Progenitor cell of endocrine pancreas (in vitro differentiated cells): ENCODE results near the gene KMT2C. TPM values are rescaled to one million over a fixed set of nuclear protein-coding genes. Genes with fewer than 3 reads are reported as not detected.
"Not testable (repeated sequence)": the region's sequence is repeated elsewhere in the genome, so short reads cannot be mapped to it uniquely, and the experiment has no call there.

Experiments used
- DNase-seq: peaks from one replicate; pipeline ENCODE4 v3.0.0; 2021; ENCODE audit warnings: low spot score; ENCODE audit not compliant: unreplicated experiment
- H3K27ac Mint-ChIP-seq: 2 replicates; pipeline ENCODE4 v1.8.0; 2021; ENCODE audit warnings: mild to moderate bottlenecking, moderate library complexity, mixed read lengths
- H3K27me3 Mint-ChIP-seq: 2 replicates; pipeline ENCODE4 v1.8.0; 2021; ENCODE audit warnings: mixed read lengths
- H3K36me3 Mint-ChIP-seq: 2 replicates; pipeline ENCODE4 v1.8.0; 2022; ENCODE audit warnings: mixed read lengths; ENCODE audit not compliant: insufficient read depth
- H3K4me1 Mint-ChIP-seq: 2 replicates; pipeline ENCODE4 v1.8.0; 2021; ENCODE audit warnings: low read depth, mixed read lengths
- H3K4me3 Mint-ChIP-seq: 2 replicates; pipeline ENCODE4 v1.8.0; 2021; ENCODE audit warnings: low read depth, mild to moderate bottlenecking, moderate library complexity, mixed read lengths
- H3K9me3 Mint-ChIP-seq: 2 replicates; pipeline ENCODE4 v1.8.0; 2021; ENCODE audit warnings: low read depth, mixed read lengths
- total RNA-seq: library from RNA; stranded (reverse); gene quantifications from 2 replicates; pipeline ENCODE4 v1.2.1, GENCODE V29; 2021
- TF ChIP-seq, protein P1 (sequence below): fragments of 200-600 bp; sonication (generic); IDR thresholded peaks from one replicate; pipeline ENCODE4 v1.5.0; 2021; ENCODE audit warnings: antibody characterized with exemption, mild to moderate bottlenecking; ENCODE audit not compliant: unreplicated experiment

Gene KMT2C
- total RNA-seq, 1 donor from 2014 or later = 75.9 TPM

DNA sequence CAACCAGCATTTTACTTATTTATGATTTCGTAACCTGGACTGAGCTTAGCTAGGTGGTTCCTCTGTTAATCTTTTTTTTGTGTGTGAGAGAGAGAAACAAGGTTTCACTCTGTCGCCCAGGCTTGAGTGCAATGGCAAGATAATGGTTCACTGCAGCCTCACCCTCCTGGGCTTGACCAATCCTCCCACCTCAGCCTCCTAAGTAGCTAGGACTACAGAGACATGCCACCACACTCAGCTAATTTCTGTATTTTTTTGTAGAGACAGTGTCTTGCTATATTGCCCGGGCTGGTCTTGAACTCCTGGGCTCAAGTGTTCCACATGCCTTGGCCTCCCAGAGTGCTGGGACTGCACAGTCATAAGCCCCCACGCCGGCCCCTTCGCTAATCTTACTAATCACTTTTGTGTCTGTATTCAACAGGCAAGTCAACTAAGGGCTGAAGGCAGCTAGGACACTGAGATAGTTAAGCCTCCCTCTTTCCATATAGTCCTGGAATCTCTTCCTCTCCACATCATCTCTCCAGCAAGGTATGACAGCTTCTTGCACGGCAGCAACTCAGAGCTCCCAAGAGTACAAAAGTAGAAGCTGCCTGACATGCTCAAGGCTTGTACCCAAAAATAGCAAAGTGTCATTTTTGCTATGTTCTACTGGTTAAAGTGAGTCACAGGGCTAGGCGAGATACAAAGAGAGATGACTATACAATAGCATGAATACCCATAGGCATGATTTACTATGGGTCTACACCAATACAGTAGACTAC lies 11.3 kb downstream of the KMT2C start:
- DNase-seq = no peak
- H3K36me3 Mint-ChIP-seq = peaks cover 28% of the 10 kb centered on the region
- H3K27me3 Mint-ChIP-seq = no peaks in the 10 kb centered on the region
- peaks cover 9% of the 10 kb centered on the region for H3K4me1 Mint-ChIP-seq
- H3K4me3 Mint-ChIP-seq = no peak overlapping the region
- peak overlapping the region; percentile 57 for H3K27ac Mint-ChIP-seq
- TF ChIP-seq, protein P1, sequence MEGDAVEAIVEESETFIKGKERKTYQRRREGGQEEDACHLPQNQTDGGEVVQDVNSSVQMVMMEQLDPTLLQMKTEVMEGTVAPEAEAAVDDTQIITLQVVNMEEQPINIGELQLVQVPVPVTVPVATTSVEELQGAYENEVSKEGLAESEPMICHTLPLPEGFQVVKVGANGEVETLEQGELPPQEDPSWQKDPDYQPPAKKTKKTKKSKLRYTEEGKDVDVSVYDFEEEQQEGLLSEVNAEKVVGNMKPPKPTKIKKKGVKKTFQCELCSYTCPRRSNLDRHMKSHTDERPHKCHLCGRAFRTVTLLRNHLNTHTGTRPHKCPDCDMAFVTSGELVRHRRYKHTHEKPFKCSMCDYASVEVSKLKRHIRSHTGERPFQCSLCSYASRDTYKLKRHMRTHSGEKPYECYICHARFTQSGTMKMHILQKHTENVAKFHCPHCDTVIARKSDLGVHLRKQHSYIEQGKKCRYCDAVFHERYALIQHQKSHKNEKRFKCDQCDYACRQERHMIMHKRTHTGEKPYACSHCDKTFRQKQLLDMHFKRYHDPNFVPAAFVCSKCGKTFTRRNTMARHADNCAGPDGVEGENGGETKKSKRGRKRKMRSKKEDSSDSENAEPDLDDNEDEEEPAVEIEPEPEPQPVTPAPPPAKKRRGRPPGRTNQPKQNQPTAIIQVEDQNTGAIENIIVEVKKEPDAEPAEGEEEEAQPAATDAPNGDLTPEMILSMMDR = no peak
- peaks cover 15% of the 10 kb centered on the region for H3K9me3 Mint-ChIP-seq

DNA sequence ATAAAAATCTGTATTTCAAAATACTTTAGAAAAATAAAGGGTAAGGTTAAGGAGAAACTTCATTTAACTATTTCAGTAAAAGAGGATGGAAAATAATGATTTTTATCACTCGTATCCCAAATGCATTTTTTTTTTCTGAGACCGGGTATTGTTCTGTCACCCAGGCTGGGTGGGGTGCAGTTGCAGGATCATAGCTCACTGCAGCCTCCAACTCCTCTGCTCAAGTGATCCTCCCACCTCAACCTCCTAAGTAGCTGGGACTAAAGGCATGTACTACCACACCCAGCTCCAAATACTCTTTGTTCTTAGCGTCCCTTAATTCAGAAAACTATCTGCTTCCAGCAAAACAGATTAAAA lies 11.8 kb downstream of the KMT2C start:
- no peak overlapping the region for H3K27ac Mint-ChIP-seq
- H3K4me1 Mint-ChIP-seq = peaks cover 9% of the 10 kb centered on the region
- H3K27me3 Mint-ChIP-seq = no peaks in the 10 kb centered on the region
- TF ChIP-seq, protein P1 = no peak
- no peak for DNase-seq
- peaks cover 29% of the 10 kb centered on the region for H3K36me3 Mint-ChIP-seq
- no peak overlapping the region for H3K4me3 Mint-ChIP-seq
- peaks cover 15% of the 10 kb centered on the region for H3K9me3 Mint-ChIP-seq

DNA sequence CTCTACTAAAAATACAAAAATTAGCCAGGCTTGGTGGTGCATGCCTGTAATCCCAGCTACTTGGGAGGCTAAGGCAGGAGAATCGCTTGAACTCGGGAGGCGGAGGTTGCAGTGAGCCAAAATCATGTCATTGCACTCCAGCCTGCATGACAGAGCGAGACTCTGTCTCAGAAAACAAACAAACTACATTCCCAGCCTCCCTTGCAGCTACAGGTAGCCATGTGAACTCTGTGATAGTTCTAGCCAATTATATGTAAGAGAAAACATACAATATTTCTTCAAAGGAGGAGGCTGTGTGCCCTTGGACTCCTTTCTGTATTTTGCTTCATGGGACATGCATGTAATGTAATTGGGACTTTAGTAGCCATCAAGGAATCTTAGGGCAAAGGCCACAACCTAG lies 12.6 kb downstream of the KMT2C start:
- not testable (repeated sequence) for DNase-seq, H3K27ac Mint-ChIP-seq, H3K27me3 Mint-ChIP-seq, H3K4me1 Mint-ChIP-seq, H3K4me3 Mint-ChIP-seq
- peaks cover 29% of the 10 kb centered on the region for H3K36me3 Mint-ChIP-seq
- H3K9me3 Mint-ChIP-seq = peaks cover 15% of the 10 kb centered on the region

DNA sequence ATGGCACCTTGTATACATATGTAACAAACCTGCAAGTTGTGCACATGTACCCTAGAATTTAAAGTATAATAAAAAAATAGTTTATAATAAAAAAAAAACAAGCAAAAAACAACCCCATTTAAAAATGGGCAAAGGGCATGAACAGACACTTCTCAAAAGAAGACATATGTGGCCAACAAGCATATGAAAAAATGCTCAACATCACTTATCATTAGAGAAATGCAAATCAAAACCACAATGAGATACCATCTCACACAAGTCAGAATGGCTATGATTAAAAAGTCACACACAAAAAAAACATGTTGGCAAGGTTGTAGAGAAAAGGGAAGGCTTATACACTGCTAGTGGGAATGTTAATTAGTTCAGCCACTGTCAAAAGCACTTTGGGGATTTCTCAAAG lies 14.9 kb downstream of the KMT2C start:
- H3K36me3 Mint-ChIP-seq = peaks cover 30% of the 10 kb centered on the region
- not testable (repeated sequence) for H3K4me3 Mint-ChIP-seq, H3K27me3 Mint-ChIP-seq, H3K4me1 Mint-ChIP-seq, DNase-seq, H3K27ac Mint-ChIP-seq
- H3K9me3 Mint-ChIP-seq = peaks cover 15% of the 10 kb centered on the region

DNA sequence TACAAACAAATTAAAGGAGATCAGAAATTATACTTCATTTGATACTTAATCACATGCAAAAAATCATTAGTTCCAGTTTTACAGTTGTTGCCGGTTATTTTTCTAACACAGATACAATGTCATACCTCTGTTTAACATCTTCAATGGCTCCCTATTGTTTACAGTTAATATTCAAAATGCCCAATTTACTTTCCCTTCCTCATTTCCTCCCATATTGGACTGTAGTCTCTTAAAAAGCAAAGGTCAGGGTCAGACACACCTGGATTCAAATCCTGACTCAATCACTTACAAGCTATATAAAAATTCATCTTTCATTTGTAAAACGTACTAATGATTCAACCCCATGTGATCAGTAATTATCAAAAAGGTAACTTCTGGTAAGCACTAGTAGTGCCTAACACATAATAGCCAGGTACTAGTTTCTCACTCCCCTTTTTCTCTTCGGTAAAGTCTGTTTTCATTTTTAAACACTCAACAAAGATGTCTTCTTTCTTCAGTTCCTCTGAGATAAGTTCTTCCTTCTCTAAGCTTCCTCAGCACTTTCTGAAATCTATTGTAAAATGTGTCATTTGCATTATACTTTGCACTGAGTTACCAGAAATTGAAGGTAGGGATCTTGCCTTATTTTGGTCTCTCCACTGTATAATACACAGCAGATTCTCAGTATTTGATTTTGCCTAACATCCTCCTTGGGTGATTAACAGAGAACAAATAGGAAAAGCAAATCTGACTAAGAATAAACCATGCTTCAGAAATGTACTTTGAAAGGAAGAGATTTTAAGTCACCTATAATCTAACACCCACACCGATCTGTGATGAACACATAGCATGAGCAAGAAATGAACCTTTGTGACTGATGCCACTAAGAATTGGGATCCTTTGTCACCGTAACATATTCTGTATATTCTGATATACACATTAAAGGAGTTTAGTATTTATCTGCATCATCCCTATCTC lies 16.1 kb downstream of the KMT2C start:
- peaks cover 14% of the 10 kb centered on the region for H3K9me3 Mint-ChIP-seq
- peaks cover 29% of the 10 kb centered on the region for H3K36me3 Mint-ChIP-seq
- no peak for DNase-seq
- H3K27ac Mint-ChIP-seq = peak overlapping the region; percentile 6
- TF ChIP-seq, protein P1 = no peak
- no peak overlapping the region for H3K4me3 Mint-ChIP-seq
- H3K27me3 Mint-ChIP-seq = no peaks in the 10 kb centered on the region
- H3K4me1 Mint-ChIP-seq = peaks cover 4% of the 10 kb centered on the region

DNA sequence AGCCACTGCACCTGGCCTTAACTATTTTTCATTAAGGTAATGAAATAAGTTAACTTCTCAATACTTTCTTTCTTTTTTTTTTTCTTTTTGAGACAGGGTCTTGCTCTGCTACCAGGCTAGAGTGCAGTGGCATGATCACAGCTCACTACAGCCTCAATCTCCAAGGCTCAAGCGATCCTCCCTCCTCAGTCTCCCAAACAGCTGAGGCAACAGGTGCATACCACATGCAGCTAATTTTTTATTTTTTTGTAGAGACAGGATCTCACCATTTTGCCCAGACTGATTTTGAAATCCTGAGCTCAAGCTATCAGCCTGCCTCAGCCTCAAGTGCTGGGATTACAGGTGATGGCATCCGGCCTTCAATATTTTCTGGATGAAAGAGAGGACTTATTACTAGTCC lies 21.0 kb downstream of the KMT2C start:
- no peak overlapping the region for H3K4me3 Mint-ChIP-seq

More for the DNA sequence above, 21.0 kb downstream of the KMT2C start:
- TF ChIP-seq, protein P1 = no peak
- no peak for DNase-seq
- no peaks in the 10 kb centered on the region for H3K27me3 Mint-ChIP-seq
- H3K27ac Mint-ChIP-seq = no peak overlapping the region
- H3K9me3 Mint-ChIP-seq = no peaks in the 10 kb centered on the region
- peaks cover 3% of the 10 kb centered on the region for H3K36me3 Mint-ChIP-seq
- peaks cover 8% of the 10 kb centered on the region for H3K4me1 Mint-ChIP-seq
